Hepatocyte (in vitro differentiated cells): Measurements from ENCODE around the gene NPIPB2.

Source experiments
- EZH2phosphoT487 ChIP-seq: fragments of 200-600 bp; sonication (generic); IDR thresholded peaks from one replicate; pipeline ENCODE4 v1.6.1; 2018; ENCODE audit warnings: antibody characterized with exemption, mild to moderate bottlenecking, low read depth, moderate library complexity; ENCODE audit not compliant: unreplicated experiment, severe bottlenecking
- TF ChIP-seq, protein P1 (sequence below): fragments of 200-600 bp; sonication (generic); IDR thresholded peaks from 2 replicates; pipeline ENCODE4 v1.5.1; 2016; ENCODE audit warnings: antibody characterized with exemption, mild to moderate bottlenecking; ENCODE audit not compliant: poor library complexity

DNA sequence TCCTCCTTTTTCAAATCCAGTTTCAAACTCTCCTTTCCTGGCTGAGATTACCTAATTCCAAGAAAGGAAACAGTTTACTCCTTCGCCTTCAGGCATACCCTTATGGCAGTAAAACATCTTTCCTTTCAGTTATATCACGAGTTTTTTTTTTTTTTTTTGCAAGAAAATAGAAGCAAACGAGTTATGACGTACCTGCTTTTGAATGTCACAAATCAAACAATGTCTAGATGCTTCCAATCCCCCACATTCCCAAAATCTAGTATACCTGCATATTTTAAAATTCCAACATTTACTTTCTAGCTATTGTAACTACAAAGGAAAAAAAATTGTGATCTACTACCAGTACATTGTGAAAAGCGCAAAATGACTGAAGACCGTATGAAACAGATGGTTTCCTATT is 55.0 kb downstream of the NPIPB2 start:
- TF ChIP-seq, protein P1, sequence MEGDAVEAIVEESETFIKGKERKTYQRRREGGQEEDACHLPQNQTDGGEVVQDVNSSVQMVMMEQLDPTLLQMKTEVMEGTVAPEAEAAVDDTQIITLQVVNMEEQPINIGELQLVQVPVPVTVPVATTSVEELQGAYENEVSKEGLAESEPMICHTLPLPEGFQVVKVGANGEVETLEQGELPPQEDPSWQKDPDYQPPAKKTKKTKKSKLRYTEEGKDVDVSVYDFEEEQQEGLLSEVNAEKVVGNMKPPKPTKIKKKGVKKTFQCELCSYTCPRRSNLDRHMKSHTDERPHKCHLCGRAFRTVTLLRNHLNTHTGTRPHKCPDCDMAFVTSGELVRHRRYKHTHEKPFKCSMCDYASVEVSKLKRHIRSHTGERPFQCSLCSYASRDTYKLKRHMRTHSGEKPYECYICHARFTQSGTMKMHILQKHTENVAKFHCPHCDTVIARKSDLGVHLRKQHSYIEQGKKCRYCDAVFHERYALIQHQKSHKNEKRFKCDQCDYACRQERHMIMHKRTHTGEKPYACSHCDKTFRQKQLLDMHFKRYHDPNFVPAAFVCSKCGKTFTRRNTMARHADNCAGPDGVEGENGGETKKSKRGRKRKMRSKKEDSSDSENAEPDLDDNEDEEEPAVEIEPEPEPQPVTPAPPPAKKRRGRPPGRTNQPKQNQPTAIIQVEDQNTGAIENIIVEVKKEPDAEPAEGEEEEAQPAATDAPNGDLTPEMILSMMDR: no peak
- no peak for TF ChIP-seq EZH2phosphoT487
